Gastrocnemius medialis (tissue), 4 donors: ENCODE results near the gene DKK1. TPM values are rescaled to one million over a fixed set of nuclear protein-coding genes. Genes with fewer than 3 reads are reported as not detected.

ENCODE experiments used
- ATAC-seq, 2 donors: fragments of 150-250 bp; one replicate each; pipeline ENCODE4 v1.9.1; 2016
- DNase-seq, 2 donors: peaks; one replicate each; pipeline ENCODE4 v3.0.0-alpha.2; 2019
- H3K27ac ChIP-seq, 4 donors: fragments of 200-600 bp; sonication (generic); 1 replicate in 1 of 4; 2 replicates in 3 of 4; pipeline ENCODE4 v1.5.1; 2016 to 2018; ENCODE audit warnings: mild to moderate bottlenecking in 2 of 4, moderate library complexity in 1 of 4
- H3K27me3 ChIP-seq, 3 donors: fragments of 200-600 bp; sonication (generic) in 2 of 3; 1 replicate in 1 of 3; 2 replicates in 2 of 3; pipeline versions ENCODE4 v1.5.1 to v1.6.0; 2016 to 2019; ENCODE audit warnings: mild to moderate bottlenecking in 1 of 3, moderate library complexity in 1 of 3
- H3K36me3 ChIP-seq, 2 donors: fragments of 200-600 bp; sonication (generic) in 1 of 2; one replicate each; pipeline ENCODE4 v1.5.1; 2017 to 2018
- H3K4me1 ChIP-seq, 2 donors: fragments of 200-600 bp; sonication (generic) in 1 of 2; one replicate each; pipeline ENCODE4 v1.5.1; 2016 to 2017; ENCODE audit warnings: mild to moderate bottlenecking in 2 of 2
- H3K4me3 ChIP-seq, 4 donors: fragments of 200-600 bp; sonication (generic) in 3 of 4; 1 replicate in 1 of 4; 2 replicates in 3 of 4; pipeline ENCODE4 v1.5.1; 2016 to 2019; ENCODE audit warnings: mild to moderate bottlenecking in 2 of 4
- H3K9me3 ChIP-seq, 3 donors: fragments of 200-600 bp; sonication (generic) in 2 of 3; 1 replicate in 1 of 3; 2 replicates in 2 of 3; pipeline ENCODE4 v1.5.1; 2016 to 2019
- CTCF ChIP-seq, 5 experiments: fragments of 450-650 bp in 3 of 5; fragments of 200-600 bp in 2 of 5; sonication (generic) in 2 of 5; IDR thresholded peaks in 4 of 5; conservative IDR thresholded peaks in 1 of 5; 1 replicate in 4 of 5; 2 replicates in 1 of 5; pipeline ENCODE4 v1.5.1; 2016 to 2019; ENCODE audit warnings: antibody characterized with exemption in 5 of 5, mild to moderate bottlenecking in 3 of 5, moderate library complexity in 3 of 5
- POLR2A ChIP-seq, 2 donors: fragments of 450-650 bp; IDR thresholded peaks; one replicate each; pipeline ENCODE4 v1.6.1; 2017; ENCODE audit warnings: antibody characterized with exemption in 2 of 2, mild to moderate bottlenecking in 2 of 2, moderate library complexity in 2 of 2
- in situ Hi-C, 4 donors: fragments of 200-750 bp; cut with MboI; loops; one replicate each; pipeline versions ENCODE4 v1.15.0 to v1.8.0; 2017; ENCODE audit warnings: low sequenced_read_pairs in 4 of 4
- intact Hi-C: fragments of 100-400 bp; cut with DNase I; formaldehyde crosslinking; loops from one replicate; pipeline ENCODE4 v1.15.1; 2023; ENCODE audit warnings: low total_unique reads
- total RNA-seq, 4 donors: library from RNA; depleted of rRNA; stranded (reverse); fragments of >200 nt; gene quantifications; one replicate each; pipeline versions ENCODE4 v1.1.0 to v1.2.3, GENCODE V29; 2016

Gene DKK1
- under 1 TPM in 1 of 4 donors, not detected in 3; 0.78 TPM for total RNA-seq

- Histone ChIP-seq H3K4me1 (peaks cover 8 to 21% of the 10 kb centered on the region in 2 donors), H3K27me3 (peaks cover 0 to 7% (median 0%) of the 10 kb centered on the region in 3 donors), H3K36me3 (no peaks in the 10 kb centered on the region), H3K4me3 (peak within 1 kb of the TSS; percentile 61 to 75 (median 68)), H3K27ac (no peak within 1 kb of the TSS), H3K9me3 (no peaks in the 10 kb centered on the region)
- peak; percentile 17 to 46 for DNase-seq
- TF ChIP-seq POLR2A (IDR thresholded peaks at IDR 0.05) (no peak), CTCF (IDR thresholded peaks at IDR 0.05 in 4 of 5, conservative IDR thresholded peaks at IDR 0.05 in 1 of 5) (peak; percentile 49 to 82 (median 70))
- in situ Hi-C loops = loop anchor here in 3 of 4 donors (5.0 to 10.0 kb wide), 2 partner anchors 171 to 173 kb away; no protein-coding TSS in a partner anchor
- intact Hi-C loops = loop anchor here (10.0 kb wide), 1 partner anchor 341 kb away; no protein-coding TSS in a partner anchor
- ATAC-seq = peak; percentile 79 to 85
Observed at GRCh38 chr10:52313933-52314821, at the start of gene DKK1. TSS of gene DKK1 (plus strand) at chr10:52314281. CDS start at chr10:52314435, 154 bp downstream.

GRCh38 chr10:52265131-52265926, 48.8 kb upstream of the DKK1 start:
- TF ChIP-seq POLR2A (IDR thresholded peaks at IDR 0.05) = no peak
- TF ChIP-seq CTCF (IDR thresholded peaks at IDR 0.05 in 4 of 5, conservative IDR thresholded peaks at IDR 0.05 in 1 of 5) = no peak
- in situ Hi-C loops = no loop called here
- intact Hi-C loops = no loop called here
- no peaks in the 10 kb centered on the region for H3K27me3 ChIP-seq
- H3K4me1 ChIP-seq = peaks cover 4 to 5% of the 10 kb centered on the region in 2 donors
- ATAC-seq (no peak), DNase-seq (no peak)
- H3K36me3 ChIP-seq = no peaks in the 10 kb centered on the region
- no peaks in the 10 kb centered on the region for H3K9me3 ChIP-seq
- H3K27ac ChIP-seq = no peak overlapping the region
- no peak overlapping the region for H3K4me3 ChIP-seq

- ATAC-seq = no peak
Observed at GRCh38 chr10:52266858-52267257, 47.2 kb upstream of the DKK1 start.

GRCh38 chr10:52268790-52269189, 45.3 kb upstream of the DKK1 start:
- H3K36me3 ChIP-seq = peaks cover 0 to 6% of the 10 kb centered on the region in 2 donors
- no peak overlapping the region for H3K4me3 ChIP-seq
- ATAC-seq (no peak), DNase-seq (no peak)
- H3K27ac ChIP-seq = no peak overlapping the region
- H3K4me1 ChIP-seq = peaks cover 0 to 5% of the 10 kb centered on the region in 2 donors
- intact Hi-C loops (no loop called here), in situ Hi-C loops (no loop called here)
- H3K9me3 ChIP-seq = no peaks in the 10 kb centered on the region
- H3K27me3 ChIP-seq = no peaks in the 10 kb centered on the region
- no peak for TF ChIP-seq POLR2A (IDR thresholded peaks at IDR 0.05)
- TF ChIP-seq CTCF (IDR thresholded peaks at IDR 0.05 in 4 of 5, conservative IDR thresholded peaks at IDR 0.05 in 1 of 5) = no peak

More at GRCh38 chr10:52266858-52267257, 47.2 kb upstream of the DKK1 start:
- peaks cover 3 to 5% of the 10 kb centered on the region in 2 donors for H3K4me1 ChIP-seq
- intact Hi-C loops (no loop called here), in situ Hi-C loops (no loop called here)
- H3K27me3 ChIP-seq = no peaks in the 10 kb centered on the region
- no peaks in the 10 kb centered on the region for H3K9me3 ChIP-seq
- H3K27ac ChIP-seq = no peak overlapping the region
- TF ChIP-seq CTCF (IDR thresholded peaks at IDR 0.05 in 4 of 5, conservative IDR thresholded peaks at IDR 0.05 in 1 of 5) = no peak
- TF ChIP-seq POLR2A (IDR thresholded peaks at IDR 0.05) = no peak
- peaks cover 0 to 6% of the 10 kb centered on the region in 2 donors for H3K36me3 ChIP-seq
- no peak for DNase-seq
- H3K4me3 ChIP-seq = no peak overlapping the region
